OCI-LY3 (cell line): ENCODE results near the gene GPR61.

Experiments
- CTCF ChIP-seq: fragments of 200-600, 300-600 bp; sonication (generic); IDR thresholded peaks from 2 replicates; pipeline ENCODE4 v1.5.1; 2014; ENCODE audit warnings: antibody characterized with exemption, low read length, low read depth
- EZH2phosphoT487 ChIP-seq: fragments of 200-600 bp; shearing (Covaris generic); IDR thresholded peaks from 2 replicates; pipeline ENCODE4 v1.6.1; 2018; ENCODE audit warnings: antibody characterized with exemption, mixed run types, low read depth

DNA sequence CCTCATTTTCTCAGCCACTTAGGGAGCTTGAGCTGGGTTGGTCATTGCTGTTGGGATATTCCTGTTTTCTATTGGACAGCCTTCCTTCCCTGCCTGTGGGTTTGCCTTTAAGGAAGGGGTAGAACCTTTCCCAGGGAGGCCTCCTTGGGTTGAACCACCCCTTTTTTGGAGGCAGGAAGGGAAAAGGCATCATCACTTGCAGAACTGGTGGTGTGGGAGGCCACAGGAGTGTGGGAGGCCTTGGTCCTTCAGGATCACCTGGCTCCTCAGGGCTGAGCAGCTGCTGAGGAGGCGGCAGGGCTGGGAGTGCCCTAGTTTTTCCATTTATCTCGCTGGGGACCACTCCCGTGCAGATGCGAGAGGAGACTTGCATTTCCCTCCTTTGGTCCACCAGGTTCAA lies 46.4 kb upstream of the GPR61 start:
- no peak for TF ChIP-seq CTCF
- no peak for TF ChIP-seq EZH2phosphoT487
